Stimulated activated effector memory CD8-positive, alpha-beta T cell treated with anti-CD3 and anti-CD28 coated beads, Interleukin-12 subunit alpha, Interleukin-12 subunit beta, amount 100 ng/mL, for 72 hours (primary cell): Measurements from ENCODE around the gene PCED1B.
"Not testable (repeated sequence)": the region's sequence is repeated elsewhere in the genome, so short reads cannot be mapped to it uniquely, and the experiment has no call there.

ENCODE experiments used
- ATAC-seq: fragments of 150-1000 bp; cut with Tn5 transposase; 2 replicates; pipeline ENCODE4 v1.10.0; 2021
- DNase-seq, 2 donors: peaks; one replicate each; pipeline ENCODE4 v3.0.0; 2021 to 2022; ENCODE audit warnings: low spot score in 2 of 2
- H3K27ac Mint-ChIP-seq: one replicate; pipeline ENCODE4 v1.8.0; 2022; ENCODE audit warnings: mild to moderate bottlenecking, mixed read lengths
- H3K36me3 Mint-ChIP-seq: one replicate; pipeline ENCODE4 v1.8.0; 2022; ENCODE audit warnings: mild to moderate bottlenecking, mixed read lengths
- H3K4me1 Mint-ChIP-seq: one replicate; pipeline ENCODE4 v1.8.0; 2022; ENCODE audit warnings: mixed read lengths
- H3K4me3 Mint-ChIP-seq: one replicate; pipeline ENCODE4 v1.8.0; 2022; ENCODE audit warnings: mild to moderate bottlenecking, mixed read lengths
- H3K9me3 Mint-ChIP-seq: one replicate; pipeline ENCODE4 v1.8.0; 2022; ENCODE audit warnings: mixed read lengths

Gene PCED1B

GRCh38 chr12:47147739-47148138, 68.3 kb downstream of the PCED1B start:
- Mint-ChIP-seq H3K4me1 (peaks cover 34% of the 10 kb centered on the region), H3K9me3 (peaks cover 7% of the 10 kb centered on the region), H3K36me3 (no peaks in the 10 kb centered on the region), H3K4me3 (no peak overlapping the region), H3K27ac (no peak overlapping the region)
- ATAC-seq (no peak), DNase-seq (no peak)

- Mint-ChIP-seq H3K9me3 (peaks cover 4% of the 10 kb centered on the region), H3K4me3 (no peak overlapping the region), H3K27ac (no peak overlapping the region), H3K4me1 (peaks cover 34% of the 10 kb centered on the region), H3K36me3 (no peaks in the 10 kb centered on the region)
- DNase-seq (no peak), ATAC-seq (no peak)
Measured at GRCh38 chr12:47149146-47149545, 69.7 kb downstream of the PCED1B start.

GRCh38 chr12:47152095-47152494, 72.7 kb downstream of the PCED1B start:
- ATAC-seq (no peak), DNase-seq (no peak)
- peaks cover 4% of the 10 kb centered on the region for H3K9me3 Mint-ChIP-seq
- peaks cover 33% of the 10 kb centered on the region for H3K4me1 Mint-ChIP-seq
- H3K27ac Mint-ChIP-seq: no peak overlapping the region
- H3K36me3 Mint-ChIP-seq: no peaks in the 10 kb centered on the region
- no peak overlapping the region for H3K4me3 Mint-ChIP-seq

GRCh38 chr12:47155457-47156166, 76.2 kb downstream of the PCED1B start:
- DNase-seq: no peak
- Mint-ChIP-seq H3K36me3 (no peaks in the 10 kb centered on the region), H3K9me3 (peaks cover 4% of the 10 kb centered on the region), H3K4me3 (no peak overlapping the region), H3K27ac (peak overlapping the region; percentile 3), H3K4me1 (peaks cover 41% of the 10 kb centered on the region)
- peak; percentile 87 for ATAC-seq

GRCh38 chr12:47156167-47156736, 76.8 kb downstream of the PCED1B start:
- H3K4me1 Mint-ChIP-seq: peaks cover 41% of the 10 kb centered on the region
- DNase-seq (no peak), ATAC-seq (peak; percentile 44)
- H3K27ac Mint-ChIP-seq: peak overlapping the region; percentile 3
- H3K9me3 Mint-ChIP-seq: peaks cover 4% of the 10 kb centered on the region
- H3K36me3 Mint-ChIP-seq: no peaks in the 10 kb centered on the region
- H3K4me3 Mint-ChIP-seq: no peak overlapping the region

- Mint-ChIP-seq H3K36me3 (no peaks in the 10 kb centered on the region), H3K4me3 (no peak overlapping the region), H3K4me1 (peaks cover 39% of the 10 kb centered on the region), H3K9me3 (peaks cover 6% of the 10 kb centered on the region), H3K27ac (no peak overlapping the region)
- DNase-seq (no peak), ATAC-seq (no peak)
Measured at GRCh38 chr12:47158792-47159191, 79.4 kb downstream of the PCED1B start.

GRCh38 chr12:47159348-47159747, 79.9 kb downstream of the PCED1B start:
- ATAC-seq (no peak), DNase-seq (no peak)
- Mint-ChIP-seq H3K4me3 (no peak overlapping the region), H3K36me3 (peaks cover 3% of the 10 kb centered on the region), H3K4me1 (peaks cover 33% of the 10 kb centered on the region), H3K27ac (no peak overlapping the region), H3K9me3 (peaks cover 6% of the 10 kb centered on the region)

GRCh38 chr12:47160316-47161244, 81.2 kb downstream of the PCED1B start:
- ATAC-seq (no peak), DNase-seq (no peak)
- Mint-ChIP-seq H3K4me3 (no peak overlapping the region), H3K9me3 (peaks cover 6% of the 10 kb centered on the region), H3K4me1 (peaks cover 28% of the 10 kb centered on the region), H3K36me3 (peaks cover 6% of the 10 kb centered on the region), H3K27ac (no peak overlapping the region)

GRCh38 chr12:47164116-47164515, 84.7 kb downstream of the PCED1B start:
- Mint-ChIP-seq H3K4me3 (no peak overlapping the region), H3K27ac (no peak overlapping the region), H3K9me3 (peaks cover 6% of the 10 kb centered on the region), H3K36me3 (peaks cover 16% of the 10 kb centered on the region), H3K4me1 (peaks cover 10% of the 10 kb centered on the region)
- ATAC-seq: no peak
- DNase-seq: no peak

GRCh38 chr12:47164724-47165439, 85.5 kb downstream of the PCED1B start:
- no peak for DNase-seq
- peaks cover 5% of the 10 kb centered on the region for H3K4me1 Mint-ChIP-seq
- ATAC-seq: no peak
- H3K27ac Mint-ChIP-seq: no peak overlapping the region
- peaks cover 2% of the 10 kb centered on the region for H3K9me3 Mint-ChIP-seq
- H3K4me3 Mint-ChIP-seq: no peak overlapping the region
- peaks cover 16% of the 10 kb centered on the region for H3K36me3 Mint-ChIP-seq

- peak overlapping the region; percentile 10 for H3K27ac Mint-ChIP-seq
- no peak for DNase-seq
- no peak overlapping the region for H3K4me3 Mint-ChIP-seq
- peaks cover 5% of the 10 kb centered on the region for H3K4me1 Mint-ChIP-seq
- H3K9me3 Mint-ChIP-seq: peaks cover 6% of the 10 kb centered on the region
- H3K36me3 Mint-ChIP-seq: peaks cover 16% of the 10 kb centered on the region
- no peak for ATAC-seq
Measured at GRCh38 chr12:47165934-47166333, 86.5 kb downstream of the PCED1B start.

- DNase-seq: no peak
- Mint-ChIP-seq H3K4me1 (peaks cover 5% of the 10 kb centered on the region), H3K9me3 (peaks cover 6% of the 10 kb centered on the region), H3K4me3 (no peak overlapping the region), H3K36me3 (peaks cover 16% of the 10 kb centered on the region), H3K27ac (peak overlapping the region; percentile 10)
- no peak for ATAC-seq
Measured at GRCh38 chr12:47166365-47166764, 86.9 kb downstream of the PCED1B start.

- ATAC-seq, DNase-seq, H3K36me3 Mint-ChIP-seq, H3K9me3 Mint-ChIP-seq, H3K4me1 Mint-ChIP-seq, H3K27ac Mint-ChIP-seq, H3K4me3 Mint-ChIP-seq: not testable (repeated sequence)
Measured at GRCh38 chr12:47170281-47170680, 90.9 kb downstream of the PCED1B start.

- Mint-ChIP-seq H3K36me3 (no peaks in the 10 kb centered on the region), H3K9me3 (no peaks in the 10 kb centered on the region), H3K4me1 (peaks cover 23% of the 10 kb centered on the region), H3K27ac (no peak overlapping the region), H3K4me3 (no peak overlapping the region)
- ATAC-seq: no peak
- DNase-seq: no peak
Measured at GRCh38 chr12:47178014-47178413, 98.6 kb downstream of the PCED1B start.
